Astrocyte (in vitro differentiated cells and primary cell): ENCODE results near the gene COG4. TPM values are rescaled to one million over a fixed set of nuclear protein-coding genes. Genes with fewer than 3 reads are reported as not detected.
A peak's percentile ranks its signal among the peaks of the same experiment; 100 is the strongest.

Experiments
- DNase-seq: peaks from one replicate; pipeline ENCODE4 v3.0.0-alpha.2; 2010; ENCODE audit warnings: low read depth
- FAIRE-seq: peaks from 2 replicates; lab custom pipeline; 2011; peaks lifted over from hg19 to GRCh38; lab: Jason Lieb, UNC
- H2AFZ ChIP-seq: 2 replicates; pipeline ENCODE4 v1.6.0; 2012; ENCODE audit warnings: low read depth, low read length, inconsistent platforms
- H3K27ac ChIP-seq: 2 replicates; pipeline ENCODE4 v1.5.1; 2011; ENCODE audit warnings: low read depth, low read length, inconsistent platforms
- H3K27me3 ChIP-seq: 2 replicates; pipeline ENCODE4 v1.6.0; 2011; ENCODE audit warnings: low read length, inconsistent platforms; ENCODE audit not compliant: insufficient read depth
- H3K36me3 ChIP-seq: 2 replicates; pipeline ENCODE4 v1.5.1; 2011; ENCODE audit warnings: low read length, inconsistent platforms; ENCODE audit not compliant: insufficient read depth
- H3K4me1 ChIP-seq: 2 replicates; pipeline ENCODE4 v1.5.1; 2011; ENCODE audit warnings: low read length, inconsistent platforms; ENCODE audit not compliant: insufficient read depth
- H3K4me2 ChIP-seq: 2 replicates; pipeline ENCODE4 v1.6.0; 2012; ENCODE audit warnings: low read length, inconsistent platforms
- H3K4me3 ChIP-seq: 2 replicates; pipeline ENCODE4 v1.5.1; 2011; ENCODE audit warnings: low read depth, mild to moderate bottlenecking, low read length, inconsistent platforms; ENCODE audit not compliant: insufficient read depth
- H3K79me2 ChIP-seq: 2 replicates; pipeline ENCODE4 v1.6.0; 2012; ENCODE audit warnings: mild to moderate bottlenecking, low read length, inconsistent platforms; ENCODE audit not compliant: insufficient read depth
- H3K9ac ChIP-seq: 2 replicates; pipeline ENCODE4 v1.6.0; 2012; ENCODE audit warnings: mild to moderate bottlenecking, low read length, inconsistent platforms
- H3K9me3 ChIP-seq: 2 replicates; pipeline ENCODE4 v1.5.1; 2012; ENCODE audit warnings: low read depth, mild to moderate bottlenecking, low read length, inconsistent platforms; ENCODE audit not compliant: insufficient read depth
- H4K20me1 ChIP-seq: 2 replicates; pipeline ENCODE4 v1.6.0; 2012; ENCODE audit warnings: low read length, inconsistent platforms; ENCODE audit not compliant: insufficient read depth
- H3K27ac Mint-ChIP-seq: one replicate; pipeline ENCODE4 v1.8.0; 2021; ENCODE audit warnings: mild to moderate bottlenecking, mixed read lengths; ENCODE audit not compliant: unreplicated experiment
- H3K27me3 Mint-ChIP-seq: one replicate; pipeline ENCODE4 v1.8.0; 2021; ENCODE audit warnings: low read depth, mixed read lengths; ENCODE audit not compliant: unreplicated experiment
- H3K36me3 Mint-ChIP-seq: one replicate; pipeline ENCODE4 v1.8.0; 2021; ENCODE audit warnings: low read depth, mixed read lengths; ENCODE audit not compliant: unreplicated experiment
- H3K4me1 Mint-ChIP-seq: one replicate; pipeline ENCODE4 v1.8.0; 2021; ENCODE audit warnings: low read depth, mixed read lengths; ENCODE audit not compliant: unreplicated experiment
- H3K4me3 Mint-ChIP-seq: one replicate; pipeline ENCODE4 v1.8.0; 2021; ENCODE audit warnings: mild to moderate bottlenecking, moderate library complexity, mixed read lengths; ENCODE audit not compliant: unreplicated experiment
- H3K9me3 Mint-ChIP-seq: one replicate; pipeline ENCODE4 v1.8.0; 2021; ENCODE audit warnings: mild to moderate bottlenecking, mixed read lengths; ENCODE audit not compliant: unreplicated experiment
- CTCF ChIP-seq: IDR thresholded peaks from 2 replicates; pipeline ENCODE4 v1.5.1; 2011; ENCODE audit warnings: low read depth, mild to moderate bottlenecking, inconsistent platforms, low read length, moderate library complexity; ENCODE audit not compliant: insufficient read depth
- EZH2 ChIP-seq: IDR thresholded peaks from 2 replicates; pipeline ENCODE4 v1.6.1; 2012; ENCODE audit warnings: mild to moderate bottlenecking, low read length, inconsistent platforms; ENCODE audit not compliant: insufficient read depth
- total RNA-seq: library from RNA; stranded (reverse); gene quantifications from 2 replicates; pipeline ENCODE4 v1.2.1, GENCODE V29; 2021

Gene COG4
- total RNA-seq, 1 donor from 2014 or later: 42.6 TPM

GRCh38 chr16:70437582-70438557 is 85.5 kb downstream of the COG4 start:
- Mint-ChIP-seq H3K9me3 (no peaks in the 10 kb centered on the region), H3K4me3 (peak overlapping the region; percentile 99), H3K4me1 (peaks cover 38% of the 10 kb centered on the region), H3K27ac (peak overlapping the region; percentile 97), H3K27me3 (no peaks in the 10 kb centered on the region), H3K36me3 (peaks cover 9% of the 10 kb centered on the region)
- H3K79me2 ChIP-seq: peaks cover 54% of the 10 kb centered on the region
- H3K27ac ChIP-seq: peak overlapping the region; percentile 80
- H3K36me3 ChIP-seq: no peaks in the 10 kb centered on the region
- peaks cover 34% of the 10 kb centered on the region for H3K4me1 ChIP-seq
- peak overlapping the region; percentile 93 for H3K9ac ChIP-seq
- H3K4me3 ChIP-seq: peak overlapping the region; percentile 71
- TF ChIP-seq EZH2 (no peak), CTCF (no peak)
- H3K4me2 ChIP-seq: peak overlapping the region; percentile 96
- DNase-seq (peak; percentile 62), FAIRE-seq (no peak)
- H3K27me3 ChIP-seq: no peaks in the 10 kb centered on the region
- peak overlapping the region; percentile 28 for H2AFZ ChIP-seq
- H3K9me3 ChIP-seq: no peaks in the 10 kb centered on the region
- H4K20me1 ChIP-seq: peaks cover 47% of the 10 kb centered on the region

GRCh38 chr16:70437017-70437581 is 86.3 kb downstream of the COG4 start:
- Histone ChIP-seq H3K4me3 (peak overlapping the region; percentile 71), H2AFZ (no peak overlapping the region), H3K27ac (peak overlapping the region; percentile 80), H3K4me2 (peak overlapping the region; percentile 96), H3K79me2 (peaks cover 61% of the 10 kb centered on the region), H4K20me1 (peaks cover 54% of the 10 kb centered on the region), H3K27me3 (no peaks in the 10 kb centered on the region), H3K9me3 (no peaks in the 10 kb centered on the region), H3K36me3 (no peaks in the 10 kb centered on the region), H3K4me1 (peaks cover 40% of the 10 kb centered on the region), H3K9ac (peak overlapping the region; percentile 93)
- TF ChIP-seq CTCF (no peak), EZH2 (no peak)
- Mint-ChIP-seq H3K9me3 (no peaks in the 10 kb centered on the region), H3K4me1 (peaks cover 45% of the 10 kb centered on the region), H3K36me3 (peaks cover 9% of the 10 kb centered on the region), H3K27ac (peak overlapping the region; percentile 97), H3K27me3 (no peaks in the 10 kb centered on the region), H3K4me3 (peak overlapping the region; percentile 99)
- FAIRE-seq (no peak), DNase-seq (peak; percentile 90)
